Liver (tissue), 9 donors: ENCODE data around the gene CYP1A2. TPM values are rescaled to one million over a fixed set of nuclear protein-coding genes. Genes with fewer than 3 reads are reported as not detected.

Source experiments
- DNase-seq: peaks from one replicate; pipeline ENCODE4 v3.0.0-alpha.2; 2017; ENCODE audit warnings: low spot score
- H3K27ac ChIP-seq, 2 donors: one replicate each; pipeline ENCODE4 v1.7.0; 2013; ENCODE audit warnings: inconsistent platforms in 2 of 2, low read length in 2 of 2, control low read depth in 1 of 2, low read depth in 1 of 2, mild to moderate bottlenecking in 1 of 2
- H3K27me3 ChIP-seq, 4 donors: one replicate each; pipeline versions ENCODE4 v1.6.1 to v1.7.0; 2013; ENCODE audit warnings: low read length in 3 of 4, inconsistent platforms in 1 of 4, mild to moderate bottlenecking in 1 of 4, moderate library complexity in 1 of 4; ENCODE audit not compliant: control insufficient read depth in 4 of 4, insufficient read depth in 4 of 4
- H3K36me3 ChIP-seq, 4 donors: one replicate each; pipeline versions ENCODE4 v1.6.1 to v1.7.0; 2013; ENCODE audit warnings: low read length in 3 of 4, mild to moderate bottlenecking in 3 of 4, low read depth in 1 of 4, moderate library complexity in 1 of 4; ENCODE audit not compliant: control insufficient read depth in 4 of 4, insufficient read depth in 3 of 4
- H3K4me1 ChIP-seq, 4 donors: one replicate each; pipeline versions ENCODE4 v1.6.1 to v1.7.0; 2013; ENCODE audit warnings: low read length in 3 of 4, mild to moderate bottlenecking in 3 of 4, moderate library complexity in 1 of 4; ENCODE audit not compliant: control insufficient read depth in 4 of 4, insufficient read depth in 4 of 4
- H3K4me3 ChIP-seq, 3 donors: one replicate each; pipeline versions ENCODE4 v1.6.1 to v1.7.0; 2013; ENCODE audit warnings: low read length in 3 of 3, control low read depth in 1 of 3, low read depth in 1 of 3, mild to moderate bottlenecking in 1 of 3
- H3K9ac ChIP-seq, 2 donors: one replicate each; pipeline ENCODE4 v1.7.0; 2013; ENCODE audit warnings: low read length in 2 of 2, mild to moderate bottlenecking in 2 of 2, moderate library complexity in 2 of 2, control low read depth in 1 of 2, low read depth in 1 of 2
- H3K9me3 ChIP-seq, 4 donors: one replicate each; pipeline versions ENCODE4 v1.6.1 to v1.7.0; 2013; ENCODE audit warnings: low read length in 3 of 4; ENCODE audit not compliant: control insufficient read depth in 4 of 4
- CTCF ChIP-seq: fragments of 150-350 bp; IDR thresholded peaks from 2 replicates; pipeline ENCODE4 v1.5.1; 2017; ENCODE audit warnings: improper control_type of control experiment, low read depth, low read length; ENCODE audit not compliant: missing input control
- EGR1 ChIP-seq, 2 donors: IDR thresholded peaks; 2 replicates each; pipeline ENCODE4 v1.6.1; 2016 to 2018; ENCODE audit warnings: antibody characterized with exemption in 2 of 2, low read depth in 2 of 2
- FOXA1 ChIP-seq: IDR thresholded peaks from 2 replicates; pipeline ENCODE4 v1.6.1; 2016; ENCODE audit warnings: antibody characterized with exemption
- FOXA2 ChIP-seq: IDR thresholded peaks from 2 replicates; pipeline ENCODE4 v1.6.1; 2016; ENCODE audit warnings: antibody characterized with exemption
- GABPA ChIP-seq, 2 donors: IDR thresholded peaks in 1 of 2; conservative IDR thresholded peaks in 1 of 2; 2 replicates each; pipeline ENCODE4 v1.6.1; 2016; ENCODE audit warnings: antibody characterized with exemption in 2 of 2, mild to moderate bottlenecking in 1 of 2, moderate library complexity in 1 of 2
- HNF4A ChIP-seq, 2 donors: conservative IDR thresholded peaks; 2 replicates each; pipeline ENCODE4 v1.6.1; 2016; ENCODE audit warnings: antibody characterized with exemption in 2 of 2, mild to moderate bottlenecking in 2 of 2
- HNF4G ChIP-seq: IDR thresholded peaks from 2 replicates; pipeline ENCODE4 v1.6.1; 2016; ENCODE audit warnings: antibody characterized with exemption
- JUND ChIP-seq, 2 donors: IDR thresholded peaks; 2 replicates each; pipeline ENCODE4 v1.6.1; 2016; ENCODE audit warnings: antibody characterized with exemption in 2 of 2
- MAX ChIP-seq: IDR thresholded peaks from 2 replicates; pipeline ENCODE4 v1.6.1; 2016; ENCODE audit warnings: antibody characterized with exemption
- NR2F2 ChIP-seq: IDR thresholded peaks from 2 replicates; pipeline ENCODE4 v1.6.1; 2016; ENCODE audit warnings: antibody characterized with exemption
- RAD21 ChIP-seq, 2 donors: IDR thresholded peaks; 2 replicates each; pipeline ENCODE4 v1.6.1; 2016; ENCODE audit warnings: antibody characterized with exemption in 2 of 2, mild to moderate bottlenecking in 2 of 2
- RXRA ChIP-seq, 2 donors: IDR thresholded peaks; 2 replicates each; pipeline ENCODE4 v1.6.1; 2017 to 2018; ENCODE audit warnings: antibody characterized with exemption in 2 of 2, mild to moderate bottlenecking in 1 of 2
- SP1 ChIP-seq: IDR thresholded peaks from 2 replicates; pipeline ENCODE4 v1.6.1; 2018; ENCODE audit warnings: antibody characterized with exemption, mild to moderate bottlenecking
- TAF1 ChIP-seq: conservative IDR thresholded peaks from 2 replicates; pipeline ENCODE4 v1.6.1; 2016; ENCODE audit warnings: antibody characterized with exemption, mild to moderate bottlenecking
- YY1 ChIP-seq: IDR thresholded peaks from 2 replicates; pipeline ENCODE4 v1.6.1; 2016; ENCODE audit warnings: antibody characterized with exemption, mild to moderate bottlenecking
- ZBTB33 ChIP-seq: IDR thresholded peaks from 2 replicates; pipeline ENCODE4 v1.6.1; 2016; ENCODE audit warnings: antibody characterized with exemption
- WGBS: extraction: QIAGEN DNeasy Blood & Tissue Kit; methylation state at CpG from one replicate; pipeline ENCODE4 v1.1.7; 2013; 5-methylcytosine and 5-hydroxymethylcytosine counted together
- polyA plus RNA-seq, 2 donors: library from polyadenylated mRNA; stranded (reverse) in 1 of 2; unstranded in 1 of 2; fragments of 200-250 nt in 1 of 2; fragments of >200 nt in 1 of 2; fragmentation: Nextera tagmentation in 1 of 2; extraction: Ambion mirVana in 1 of 2; gene quantifications; one replicate each; pipeline versions ENCODE4 v1.2.1 to v1.2.3, GENCODE V29; 2013 to 2015
- total RNA-seq, 2 donors: library from RNA; depleted of rRNA; stranded (reverse); fragments of >200 nt; gene quantifications; one replicate each; pipeline ENCODE4 v1.2.3, GENCODE V29; 2014
- donor health status: healthy.
- donor health status: healthy.
- donor health status: healthy.
- donor health status: healthy.
- donor health status: healthy.

The CYP1A2 gene
- total and polyA plus RNA-seq, 4 donors, result 21.8 to 32.5 (median 31.7) TPM; not detected in 1

GRCh38 chr15:74750751-74751150 is 2.1 kb downstream of the CYP1A2 start:
- WGBS, result 23% methylated on average over 2 of the region's 2 CpGs
- Histone ChIP-seq H3K9ac (no peak overlapping the region), H3K9me3 (no peaks in the 10 kb centered on the region), H3K4me1 (peaks cover 6 to 43% (median 30%) of the 10 kb centered on the region in 4 donors), H3K27me3 (no peaks in the 10 kb centered on the region), H3K4me3 (peak overlapping the region in 2 of 3 donors; percentile 9 to 22), H3K27ac (no peak overlapping the region), H3K36me3 (peaks cover 0 to 2% (median under 1%) of the 10 kb centered on the region in 4 donors)
- no peak for DNase-seq
- TF ChIP-seq RAD21 (IDR thresholded peaks at IDR 0.05) (no peak), HNF4A (conservative IDR thresholded peaks at IDR 0.05) (no peak), TAF1 (no peak), YY1 (no peak), ZBTB33 (no peak), MAX (no peak), SP1 (no peak), HNF4G (no peak), EGR1 (IDR thresholded peaks at IDR 0.05; ENCODE audit: low read depth in 2 of 2) (no peak), JUND (IDR thresholded peaks at IDR 0.05) (no peak)

- Histone ChIP-seq H3K9me3 (no peaks in the 10 kb centered on the region), H3K36me3 (peaks cover 0 to 2% (median under 1%) of the 10 kb centered on the region in 4 donors), H3K27me3 (no peaks in the 10 kb centered on the region), H3K27ac (no peak overlapping the region), H3K4me3 (no peak overlapping the region), H3K9ac (no peak overlapping the region), H3K4me1 (peaks cover 6 to 43% (median 30%) of the 10 kb centered on the region in 4 donors)
- WGBS, result 33% methylated on average over 8 of the region's 8 CpGs
- DNase-seq, result no peak
- TF ChIP-seq SP1, result no peak
- no peak for TF ChIP-seq FOXA1
- TF ChIP-seq MAX, result no peak
- TF ChIP-seq TAF1, result no peak
- TF ChIP-seq RAD21 (IDR thresholded peaks at IDR 0.05), result no peak
- TF ChIP-seq RXRA (IDR thresholded peaks at IDR 0.05), result no peak
- TF ChIP-seq ZBTB33, result no peak
- TF ChIP-seq HNF4G, result no peak
- no peak for TF ChIP-seq EGR1 (IDR thresholded peaks at IDR 0.05; ENCODE audit: low read depth in 2 of 2)
- TF ChIP-seq GABPA (IDR thresholded peaks at IDR 0.05 in 1 of 2, conservative IDR thresholded peaks at IDR 0.05 in 1 of 2), result no peak
- no peak for TF ChIP-seq CTCF
- TF ChIP-seq FOXA2, result no peak
- TF ChIP-seq HNF4A (conservative IDR thresholded peaks at IDR 0.05), result no peak
- no peak for TF ChIP-seq JUND (IDR thresholded peaks at IDR 0.05)
- TF ChIP-seq NR2F2, result no peak
These were observed 3.4 kb downstream of the CYP1A2 start for GRCh38 chr15:74752011-74752410.
